NCI-H146 (cell line): Measurements from ENCODE around the gene HLA-DQB2.
"Not testable (repeated sequence)": the region's sequence is repeated elsewhere in the genome, so short reads cannot be mapped to it uniquely, and the experiment has no call there.

Source experiments
- DNase-seq: peaks from one replicate; lab custom pipeline; 2025; lab: John Stamatoyannopoulos, UW

HLA-DQB2 gene

DNA sequence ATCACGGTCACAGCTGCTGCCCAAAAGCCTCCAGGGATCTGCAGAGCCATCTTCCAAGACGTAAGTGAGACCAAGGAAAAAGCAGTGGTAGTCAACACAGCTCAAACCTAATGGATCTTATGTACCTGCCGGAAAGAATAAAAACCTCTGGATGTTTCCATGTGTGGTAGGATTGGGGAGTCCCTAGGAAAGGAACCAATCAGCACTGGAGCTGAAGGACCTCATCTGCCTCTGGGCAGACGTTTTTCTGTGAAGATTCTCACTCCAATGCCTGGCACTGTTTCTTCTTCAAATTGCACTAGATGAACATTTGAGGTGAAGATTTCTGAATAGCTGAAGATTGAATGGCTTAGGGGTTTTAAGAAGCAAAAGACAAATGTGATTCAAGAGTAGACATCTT is at the start of gene HLA-DQB2:
HLA-DQB2 (minus strand) TSS at position 112 of the 400 bp plus-strand sequence; CDS start at position 50, 62 bp downstream.
- no peak for DNase-seq

DNA sequence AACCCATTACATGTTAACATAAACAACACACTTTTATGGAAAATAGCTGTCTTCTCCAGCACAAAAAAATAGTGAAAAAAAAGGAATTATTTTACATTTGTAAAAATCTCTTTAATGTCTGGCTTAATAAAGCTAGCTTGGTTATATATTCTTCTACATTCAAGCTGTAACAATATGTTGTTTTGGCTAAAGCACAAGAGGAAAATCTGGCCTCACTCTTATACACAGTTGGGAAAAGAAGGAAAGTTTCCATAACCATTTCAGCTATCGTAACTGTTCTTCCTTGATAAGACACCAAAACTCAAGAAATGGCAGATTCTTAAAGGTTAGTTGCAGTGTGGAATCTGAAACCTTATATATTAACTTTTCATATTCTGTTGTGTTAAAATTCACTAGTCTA is 45.8 kb upstream of the HLA-DQB2 start:
- DNase-seq = no peak

DNA sequence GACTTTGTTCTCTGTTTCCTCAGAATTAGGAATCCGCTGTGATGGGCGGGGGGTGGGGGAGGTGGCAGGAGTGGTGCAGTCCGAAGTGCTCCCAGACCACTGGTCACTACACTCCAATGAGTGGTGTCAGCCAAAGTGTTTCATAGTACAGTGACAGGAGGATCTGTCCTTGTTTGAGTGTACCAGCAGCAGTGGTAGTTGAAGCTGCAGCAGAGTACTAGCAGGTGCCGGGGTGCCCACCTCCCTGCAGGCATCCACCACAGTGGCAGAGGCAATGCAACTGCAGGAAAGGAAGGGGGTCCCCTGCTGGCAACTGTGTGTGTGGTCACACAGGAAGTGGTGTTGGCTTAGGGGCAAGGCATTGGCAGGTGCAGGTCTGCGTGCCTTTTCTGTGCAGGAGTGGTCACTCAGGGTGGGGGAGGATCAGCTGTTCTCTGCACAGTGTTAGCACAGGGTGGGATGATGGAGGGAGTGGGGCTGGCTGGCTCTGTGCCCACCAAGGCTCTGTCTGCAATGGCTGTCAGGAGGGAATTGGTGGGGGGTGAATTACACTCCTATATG is 43.8 kb upstream of the HLA-DQB2 start:
- DNase-seq = no peak

DNA sequence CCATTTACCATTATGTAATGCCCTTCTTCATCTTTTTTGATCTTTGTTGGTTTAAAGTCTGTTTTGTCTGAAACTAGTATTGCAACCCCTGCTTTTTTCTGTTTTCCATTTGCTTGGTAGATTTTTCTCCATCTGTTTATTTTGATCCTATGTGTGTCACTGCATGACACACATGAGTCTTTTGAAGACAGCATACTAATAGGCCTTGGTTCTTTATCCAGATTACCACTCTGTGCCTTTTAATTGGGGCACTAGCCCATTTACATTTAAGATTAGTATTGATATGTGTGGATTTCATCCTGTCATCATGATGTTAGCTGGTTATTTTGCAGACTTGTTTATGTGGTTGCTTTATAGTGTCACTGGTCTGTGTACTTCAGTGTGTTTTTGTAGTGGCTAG is 42.1 kb upstream of the HLA-DQB2 start:
- not testable (repeated sequence) for DNase-seq

DNA sequence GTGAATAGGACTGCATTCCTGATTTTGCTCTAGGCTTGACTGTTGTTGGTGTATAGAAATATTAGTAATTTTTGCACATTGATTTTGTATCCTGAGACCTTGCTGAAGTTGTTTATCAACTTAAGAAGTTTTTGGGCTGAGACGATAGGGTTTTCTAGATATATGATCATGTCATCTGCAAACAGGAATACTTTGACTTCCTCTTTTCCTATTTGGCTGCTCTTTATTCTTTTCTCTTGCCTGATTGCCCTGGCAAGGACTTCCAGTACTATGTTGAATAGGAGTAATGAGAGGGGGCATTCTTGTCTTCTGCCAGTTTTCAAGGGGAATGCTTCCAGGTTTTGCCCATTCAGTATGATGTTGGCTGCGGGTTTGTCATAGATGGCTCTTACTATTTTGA is 40.1 kb upstream of the HLA-DQB2 start:
- no peak for DNase-seq

DNA sequence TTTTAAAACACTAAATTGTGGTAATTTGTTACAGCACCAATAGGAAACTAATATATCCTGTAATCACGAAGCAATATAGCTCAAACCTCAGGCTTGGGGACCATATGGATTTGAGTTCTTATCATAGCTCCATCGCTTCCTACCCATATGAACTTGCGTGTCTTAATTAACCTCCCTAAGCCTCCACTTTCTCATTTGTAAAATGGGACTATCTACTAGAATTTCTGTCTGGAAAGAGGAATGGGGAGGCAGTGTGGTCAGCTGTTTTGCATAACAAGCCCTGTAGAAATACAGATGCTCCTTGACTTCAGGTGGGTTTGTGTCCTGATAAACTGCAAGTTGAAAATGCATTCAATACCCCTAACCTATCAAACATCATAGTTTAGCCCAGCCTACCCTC is 36.4 kb upstream of the HLA-DQB2 start:
- DNase-seq = no peak

DNA sequence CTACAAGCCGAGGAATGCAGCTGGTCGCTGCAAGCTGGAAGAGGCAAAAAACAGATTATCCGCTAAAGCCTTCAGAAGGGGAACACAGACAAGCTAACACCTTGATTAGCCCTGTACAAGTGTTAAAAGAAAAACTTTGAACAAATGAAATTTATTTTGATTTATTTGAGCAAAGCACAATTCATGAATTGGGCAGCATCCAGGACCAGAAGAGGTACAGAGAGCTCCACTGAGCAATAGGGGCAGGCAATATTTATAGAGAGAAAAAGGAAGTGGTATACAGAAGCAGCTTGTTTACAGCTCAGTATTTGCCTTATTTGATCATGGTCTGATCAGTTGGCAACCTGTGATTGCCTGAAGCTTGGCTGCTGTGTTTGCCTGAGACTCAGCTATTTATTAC is 35.8 kb upstream of the HLA-DQB2 start:
- DNase-seq = no peak

DNA sequence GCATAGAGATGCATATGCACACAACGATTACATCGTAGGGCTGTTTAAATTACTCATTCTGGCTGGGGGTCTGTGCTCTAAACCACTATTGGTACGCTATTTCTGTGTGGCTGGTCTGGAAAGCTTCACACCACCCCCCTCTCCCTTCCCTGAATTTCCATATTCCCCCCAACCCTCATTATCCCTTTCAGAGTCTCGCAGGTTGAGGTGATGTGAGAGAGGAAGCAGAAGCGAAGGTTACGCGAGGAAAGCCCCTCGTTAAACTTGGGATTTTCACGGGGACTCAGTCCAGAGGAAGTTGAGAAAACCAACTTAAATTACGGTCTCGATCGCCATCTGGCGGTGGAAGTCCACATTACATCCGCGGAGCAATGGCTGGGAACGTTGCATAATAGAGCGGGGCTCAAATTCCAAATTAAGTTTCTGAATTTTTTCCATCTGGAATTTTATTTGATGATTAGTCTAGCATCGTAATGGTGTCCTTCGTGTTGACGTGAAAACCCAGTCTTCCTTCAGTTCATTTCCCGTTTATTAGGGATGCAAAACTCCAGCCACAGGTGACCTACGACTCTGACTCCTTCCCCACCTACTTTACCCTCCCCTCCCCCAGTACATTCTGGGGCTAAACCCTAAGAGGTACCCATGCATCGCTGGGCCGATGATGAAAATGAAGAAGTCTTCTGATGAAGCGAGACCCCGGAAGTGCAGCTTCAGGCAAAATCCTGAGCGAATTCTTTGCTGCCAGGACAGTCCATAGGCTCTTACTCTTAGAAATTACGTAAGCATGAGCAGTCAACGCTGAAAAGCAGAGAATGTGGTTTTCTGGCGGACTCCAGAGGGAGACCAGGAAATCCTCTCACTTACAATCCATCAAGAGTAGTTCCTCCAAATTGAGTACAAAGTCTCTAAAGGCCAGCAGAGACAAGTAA is 33.8 kb upstream of the HLA-DQB2 start:
- DNase-seq = peak; percentile 12

DNA sequence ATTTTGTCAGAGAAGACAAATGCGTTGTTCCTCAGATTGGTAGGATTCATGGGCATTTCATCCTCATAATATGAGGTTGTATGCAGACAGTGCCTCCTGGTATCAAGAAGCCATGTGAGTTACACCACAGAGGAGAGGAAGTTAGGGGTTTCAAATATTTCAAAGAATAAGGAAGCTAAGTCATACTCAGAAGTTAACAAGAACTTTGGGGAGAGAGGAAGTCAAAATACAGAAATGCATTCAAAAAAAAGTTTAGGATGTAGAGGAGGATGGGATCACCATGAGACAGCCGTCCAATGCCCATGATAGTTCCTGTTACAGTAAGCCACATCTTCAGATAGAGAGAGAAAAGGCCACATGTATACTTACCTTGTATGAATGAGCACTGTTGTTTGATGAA is 31.2 kb upstream of the HLA-DQB2 start:
- no peak for DNase-seq

DNA sequence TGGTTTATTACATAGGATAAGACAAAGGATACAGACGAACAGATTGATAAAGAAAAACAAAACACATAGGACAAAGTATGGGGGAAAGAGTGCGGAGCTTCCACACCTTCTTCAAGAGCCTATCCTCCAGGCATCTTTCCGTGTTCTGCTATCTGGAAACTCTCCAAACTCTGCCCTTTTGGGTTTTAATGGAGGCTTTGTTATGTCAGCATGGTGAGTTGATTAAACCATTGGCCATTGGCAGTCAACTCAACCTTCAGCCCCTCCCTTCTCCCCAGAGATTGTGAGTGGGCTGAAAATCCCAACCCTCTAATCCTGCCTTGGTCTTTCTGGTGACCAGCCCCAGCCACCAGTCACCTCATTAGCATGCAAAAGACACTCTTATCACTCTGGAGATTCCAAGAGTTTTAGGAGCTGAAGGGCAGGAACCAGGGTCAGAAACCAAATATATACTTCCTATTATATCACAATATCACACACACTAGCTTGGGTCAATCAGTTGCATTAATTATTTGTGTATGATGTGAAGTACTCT is 29.6 kb upstream of the HLA-DQB2 start:
- no peak for DNase-seq

DNA sequence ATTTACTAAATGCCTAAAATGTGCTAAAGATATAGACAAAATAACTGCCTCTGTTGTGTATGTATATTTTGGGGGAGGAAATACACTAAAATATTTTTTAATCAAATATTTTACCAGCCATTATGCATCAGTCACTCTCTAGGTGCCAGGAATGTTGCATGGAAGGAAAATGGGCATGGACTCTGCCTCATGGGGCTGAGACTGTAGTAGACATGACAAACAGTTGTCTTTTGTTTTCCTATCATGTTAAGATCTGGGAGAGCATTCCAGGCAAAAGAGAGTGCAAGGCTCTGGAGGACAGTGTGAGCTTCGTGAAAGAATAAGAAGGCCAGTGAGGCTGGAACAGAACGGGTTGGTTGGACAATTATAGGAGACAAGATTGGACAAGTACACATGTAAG is 27.0 kb upstream of the HLA-DQB2 start:
- no peak for DNase-seq

DNA sequence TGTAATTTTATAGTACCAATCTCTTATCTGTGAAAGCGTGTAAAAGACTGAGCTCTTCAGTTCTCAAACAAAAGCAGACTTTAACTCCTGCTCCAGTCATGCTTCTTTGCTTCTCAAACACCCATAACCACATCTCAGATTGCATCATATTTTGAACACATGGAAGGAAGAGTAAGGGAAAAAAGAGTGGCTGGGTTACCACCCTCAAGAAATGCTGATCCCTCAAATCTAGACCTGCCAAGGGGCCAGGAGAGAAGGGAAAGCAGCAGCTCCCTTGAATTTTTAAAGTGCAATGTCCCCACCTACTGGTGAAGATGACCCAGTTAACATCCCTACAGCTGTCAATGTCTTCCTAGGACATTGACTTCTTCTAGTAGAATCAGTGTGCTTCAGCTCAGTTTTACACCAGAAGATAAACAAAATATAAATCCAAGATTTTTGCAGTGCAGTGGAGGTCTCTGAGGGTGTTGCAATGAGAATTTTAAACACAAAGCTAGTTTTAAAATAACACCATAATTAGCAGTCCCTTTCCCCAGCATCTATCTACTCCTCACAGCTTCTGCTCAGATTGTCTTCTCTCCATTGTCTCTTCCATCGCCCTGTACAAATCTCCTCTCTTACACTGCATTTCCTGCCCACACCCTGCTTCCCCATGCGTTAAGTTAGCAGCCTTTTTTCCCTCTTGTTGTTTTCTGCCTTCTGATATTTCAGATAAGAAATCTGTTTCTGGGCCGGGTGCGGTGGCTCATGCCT is 22.6 kb upstream of the HLA-DQB2 start:
- DNase-seq = peak; percentile 16

DNA sequence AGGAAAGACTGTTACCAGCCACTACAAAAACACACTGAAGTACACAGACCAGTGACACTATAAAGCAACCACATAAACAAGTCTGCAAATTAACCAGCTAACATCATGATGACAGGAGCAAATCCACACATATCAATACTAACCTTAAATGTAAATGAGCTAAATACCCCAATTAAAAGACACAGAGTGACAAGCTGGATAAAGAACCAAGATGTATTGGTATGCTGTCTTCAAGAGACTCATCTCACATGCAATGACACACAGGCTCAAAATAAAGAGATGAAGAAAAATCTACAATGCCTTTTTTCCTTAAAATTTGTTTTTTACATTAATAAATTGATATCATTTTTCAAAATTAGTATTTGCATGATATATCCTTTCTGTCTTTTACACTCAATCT is 19.6 kb upstream of the HLA-DQB2 start:
- not testable (repeated sequence) for DNase-seq

DNA sequence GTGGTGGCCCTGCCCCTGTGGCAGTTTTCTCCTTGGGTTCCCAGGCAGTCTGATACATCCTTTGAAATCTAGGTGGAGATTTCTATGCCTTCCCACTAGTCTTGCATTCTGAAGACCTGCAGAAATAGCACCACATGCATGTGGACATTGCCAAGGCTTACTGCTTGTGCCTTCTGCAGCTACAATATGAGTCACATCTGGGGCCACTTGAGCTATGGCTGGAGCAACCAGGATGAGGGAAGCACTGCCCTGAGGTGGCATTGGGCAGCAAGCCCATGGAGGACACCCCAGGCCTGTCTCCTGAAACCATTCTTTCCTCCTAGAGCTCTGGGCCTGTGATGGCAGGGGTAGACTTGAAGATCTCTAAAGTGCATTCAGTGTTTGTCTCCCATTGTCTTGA is 15.7 kb upstream of the HLA-DQB2 start:
- DNase-seq = no peak

DNA sequence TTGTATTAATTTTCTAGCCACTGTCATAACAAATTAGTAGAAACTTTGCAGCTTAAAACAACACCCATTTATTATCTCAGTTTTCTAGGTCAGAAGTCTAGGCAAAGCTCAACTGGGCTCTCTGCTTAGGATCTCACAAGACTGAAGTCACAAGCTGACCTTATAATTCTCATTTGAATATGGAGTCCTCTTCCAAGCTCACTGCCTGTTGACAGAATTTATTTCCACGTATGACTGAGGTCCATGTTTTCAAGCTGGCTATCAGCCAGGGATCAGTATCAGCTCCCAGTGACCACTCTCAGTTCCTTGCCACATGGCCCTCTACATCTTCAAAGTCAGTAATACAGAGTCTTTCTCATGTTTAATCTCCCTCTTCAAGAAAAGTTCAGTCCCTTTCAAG is 11.7 kb upstream of the HLA-DQB2 start:
- DNase-seq = no peak

DNA sequence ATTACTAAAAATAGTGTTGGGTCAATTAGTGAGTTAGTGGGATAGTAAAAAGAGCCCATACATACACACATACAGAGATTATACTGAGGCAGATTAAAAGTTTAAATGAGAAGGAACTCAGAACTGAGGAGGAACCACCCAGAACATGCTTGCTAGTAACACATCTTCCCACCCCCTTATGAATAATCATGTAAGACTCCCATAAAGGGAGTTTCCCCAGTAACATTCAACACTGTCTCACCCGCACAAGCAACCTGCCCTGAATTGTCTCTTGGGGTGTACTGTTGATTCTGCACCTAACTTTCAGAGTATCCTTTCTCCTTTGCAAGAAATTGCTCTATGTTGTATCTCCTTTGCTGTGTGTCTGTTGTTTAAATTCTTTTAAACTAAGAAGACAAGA is 11.1 kb upstream of the HLA-DQB2 start:
- no peak for DNase-seq

DNA sequence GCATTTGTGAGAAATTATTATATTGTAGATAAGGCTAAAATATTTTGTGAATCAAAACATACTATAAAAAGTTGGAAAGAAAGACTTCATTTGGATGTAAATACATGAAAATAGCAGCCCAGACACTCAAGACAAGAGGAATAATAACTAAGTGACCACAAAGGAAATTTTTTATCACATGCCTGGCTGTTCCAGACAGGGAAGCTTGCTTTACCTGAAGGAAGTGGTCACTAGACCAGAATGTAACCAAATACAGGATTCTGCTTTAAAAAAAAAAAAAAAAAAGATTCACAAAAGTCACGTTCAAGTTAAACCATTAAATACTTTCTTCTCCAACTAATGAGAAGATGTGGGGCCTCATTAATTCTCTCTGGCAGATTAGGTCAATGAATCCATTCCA is 9.3 kb upstream of the HLA-DQB2 start:
- no peak for DNase-seq

DNA sequence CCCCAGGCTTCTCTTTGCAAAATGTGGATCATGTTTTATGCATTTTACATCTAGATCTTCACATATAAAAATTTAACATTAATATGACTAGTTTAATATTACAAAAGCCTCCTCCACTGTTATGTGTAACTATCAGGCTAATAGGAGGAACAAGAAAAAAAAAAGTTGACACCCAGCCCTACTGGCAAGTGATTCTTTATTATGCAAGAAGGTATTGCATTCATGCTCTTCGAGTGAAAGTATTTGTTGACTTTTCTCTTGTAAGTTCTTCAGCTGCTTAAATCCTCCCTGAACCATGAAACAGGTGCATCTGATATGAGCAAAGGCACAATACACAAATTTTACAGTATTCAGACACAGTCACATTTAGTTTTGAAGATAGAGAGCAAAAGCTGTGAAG is 716 bp upstream of the HLA-DQB2 start:
- DNase-seq = no peak

DNA sequence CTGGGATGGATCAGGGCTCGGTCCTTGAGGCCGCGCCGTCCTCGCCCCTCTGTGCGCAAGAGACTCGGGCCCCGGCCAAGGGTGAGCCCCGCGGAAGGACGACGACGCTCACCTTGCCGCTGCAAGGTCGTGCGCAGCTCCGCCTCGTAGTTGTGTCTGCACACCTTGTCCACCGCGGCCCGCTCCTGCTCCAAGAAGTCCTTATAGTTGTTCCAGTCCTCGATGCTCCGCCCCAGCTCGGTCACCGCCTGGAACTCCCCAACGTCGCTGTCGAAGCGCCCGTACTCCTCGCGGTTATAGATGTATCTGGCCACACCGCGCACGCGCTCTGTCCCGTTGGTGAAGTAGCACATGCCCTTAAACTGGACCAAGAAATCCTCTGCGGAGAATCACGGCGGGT is 1.8 kb downstream of the HLA-DQB2 start:
- DNase-seq = no peak

DNA sequence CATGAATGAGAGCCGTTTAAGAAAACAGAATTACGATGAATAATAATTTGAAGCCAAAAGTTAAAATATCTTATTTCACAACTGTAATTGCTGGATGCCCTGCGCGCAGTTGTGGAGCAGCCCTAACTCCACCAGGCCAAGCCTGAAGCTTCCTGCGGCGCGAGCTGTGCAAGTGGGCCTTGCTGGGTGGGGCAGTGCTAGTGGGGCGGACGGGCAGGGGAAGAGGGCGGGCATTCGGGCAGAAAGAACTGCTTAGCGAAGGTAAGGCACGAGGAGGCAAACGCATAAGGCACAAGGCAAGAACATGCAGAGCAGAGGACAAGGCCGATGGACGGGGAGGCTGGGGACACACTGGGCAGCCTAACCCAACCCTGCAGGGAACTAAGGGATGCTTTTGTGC is 2.3 kb downstream of the HLA-DQB2 start:
- DNase-seq = no peak

DNA sequence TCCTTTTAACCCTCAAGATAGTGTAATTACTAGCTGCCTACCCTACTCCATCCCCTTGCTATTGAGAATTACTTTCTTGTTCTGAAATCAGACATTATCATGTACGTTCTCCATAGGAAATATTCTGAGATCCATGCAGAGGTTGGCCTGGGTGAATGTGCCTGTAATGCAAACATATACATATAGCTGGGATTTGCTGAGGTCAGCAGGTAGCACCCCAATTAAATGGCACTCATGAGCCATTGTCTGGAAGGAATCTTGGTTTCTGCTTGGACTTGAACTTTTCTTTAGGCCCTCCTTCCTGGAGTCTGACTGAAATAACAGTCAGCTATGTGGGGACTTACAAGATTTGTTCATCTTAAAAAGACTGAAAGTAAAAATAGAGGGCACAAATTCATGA is 3.7 kb downstream of the HLA-DQB2 start:
- DNase-seq = no peak

DNA sequence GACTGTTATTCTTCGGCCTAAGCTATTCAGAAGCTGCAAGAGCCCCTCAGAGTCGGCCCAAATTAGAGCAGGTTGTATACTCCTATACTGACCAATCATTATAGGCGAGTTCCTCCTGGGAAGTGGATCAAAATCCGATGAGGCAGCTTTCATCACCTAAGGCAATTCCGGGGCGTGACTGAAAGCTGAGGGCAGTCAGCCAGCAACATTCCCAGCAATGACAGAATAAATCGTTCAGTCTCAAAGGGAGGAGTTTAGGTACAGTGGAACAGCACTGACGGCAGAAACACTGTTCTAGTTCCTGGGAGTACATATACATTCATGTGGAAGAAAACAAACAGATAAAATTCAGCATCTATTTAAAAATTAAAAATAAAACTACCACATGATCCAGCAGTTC is 10.8 kb downstream of the HLA-DQB2 start:
- no peak for DNase-seq

DNA sequence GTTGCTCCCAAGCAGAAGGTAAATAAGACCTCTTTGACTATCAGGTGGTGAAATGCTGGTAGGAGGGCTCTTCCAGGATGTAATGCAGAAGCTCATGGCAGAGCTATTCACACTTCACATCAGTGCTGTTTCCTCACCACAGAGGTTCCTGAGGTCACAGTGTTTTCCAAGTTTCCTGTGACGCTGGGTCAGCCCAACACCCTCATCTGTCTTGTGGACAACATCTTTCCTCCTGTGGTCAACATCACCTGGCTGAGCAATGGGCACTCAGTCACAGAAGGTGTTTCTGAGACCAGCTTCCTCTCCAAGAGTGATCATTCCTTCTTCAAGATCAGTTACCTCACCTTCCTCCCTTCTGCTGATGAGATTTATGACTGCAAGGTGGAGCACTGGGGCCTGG is 17.7 kb downstream of the HLA-DQB2 start:
- not testable (repeated sequence) for DNase-seq
